NCI-H1417 treated with DMSO at 0.1 percent for 48 hours (cell line): ENCODE measurements around the gene GYG1.
"Not testable (repeated sequence)": the region's sequence is repeated elsewhere in the genome, so short reads cannot be mapped to it uniquely, and the experiment has no call there.

ENCODE experiments used
- DNase-seq: peaks from one replicate; lab custom pipeline; 2025; lab: John Stamatoyannopoulos, UW

Gene GYG1

DNA sequence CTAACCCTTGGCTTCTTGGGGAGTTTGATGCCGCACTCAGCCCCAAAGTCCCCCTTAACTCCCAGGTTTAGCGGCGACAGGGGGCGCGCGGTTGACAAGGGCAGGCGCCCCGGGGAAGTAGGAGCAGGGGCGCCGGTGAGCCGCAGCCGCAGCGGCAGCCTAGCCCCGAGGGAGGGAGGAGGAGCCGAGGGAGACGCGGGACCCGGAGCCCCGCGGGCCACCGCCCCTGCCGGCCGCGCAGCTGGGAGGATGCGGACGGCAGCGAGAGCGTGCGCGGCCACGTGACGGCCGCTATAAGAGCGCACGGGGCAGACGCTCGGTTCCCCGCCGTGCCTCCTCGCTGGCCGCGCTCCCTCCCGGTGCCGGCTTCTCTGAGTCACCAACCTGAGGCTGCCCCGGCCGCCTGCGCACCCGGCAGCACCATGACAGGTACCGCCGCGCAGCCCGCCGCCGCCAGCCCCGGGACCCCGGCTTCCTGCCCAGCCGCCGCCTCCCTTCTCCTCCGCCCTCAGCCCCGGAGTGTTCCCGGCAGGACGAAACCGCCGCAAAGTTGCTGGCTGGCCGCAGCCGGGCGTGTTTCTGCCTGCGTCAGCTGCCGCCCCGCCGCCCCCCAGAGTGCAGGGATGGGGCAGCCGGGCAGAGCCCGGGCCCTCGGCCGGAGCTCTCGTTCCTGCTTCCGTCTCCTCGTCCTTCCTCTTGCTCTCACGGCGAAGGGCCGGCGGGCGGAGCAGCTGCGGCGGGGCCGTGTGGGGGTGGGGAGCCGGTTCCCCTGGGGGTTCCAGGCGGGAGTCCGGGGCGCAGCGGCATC lies at the start of gene GYG1:
GYG1 (plus strand) TSS at position 322 of the 808 bp plus-strand sequence; CDS start at position 423, 101 bp downstream.
- DNase-seq: no peak

DNA sequence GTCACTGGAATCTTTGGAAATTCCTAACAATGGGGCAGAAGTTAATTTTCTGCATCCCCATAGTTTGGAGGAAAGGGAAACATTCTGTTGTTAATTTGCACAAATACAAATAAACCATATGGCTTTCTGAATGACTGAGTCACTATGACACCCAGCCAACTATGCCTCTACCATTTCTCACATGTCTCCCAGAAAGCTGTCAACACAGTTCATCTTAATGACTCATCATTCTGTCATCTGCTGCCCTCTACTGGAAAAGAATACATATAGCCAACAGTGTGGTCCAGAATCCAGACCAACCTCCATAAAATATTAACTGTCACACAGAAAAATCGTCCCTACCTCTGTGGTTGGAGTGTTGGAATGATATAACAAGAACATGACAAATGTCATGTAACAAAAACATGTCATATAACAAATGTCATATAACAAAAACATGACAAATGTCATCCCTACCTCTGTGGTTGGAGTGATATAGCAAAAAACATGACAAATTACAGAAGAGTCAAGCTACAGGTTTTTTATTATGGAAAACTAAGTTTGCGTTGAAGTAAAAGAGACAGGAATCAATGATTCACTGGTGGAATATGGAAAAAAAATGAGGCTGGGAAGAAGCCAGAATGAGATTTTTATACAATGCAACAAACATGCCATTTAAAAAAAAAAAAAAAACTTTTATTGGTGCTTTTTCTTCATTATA lies 47.7 kb upstream of the GYG1 start:
- peak; percentile 70 for DNase-seq

DNA sequence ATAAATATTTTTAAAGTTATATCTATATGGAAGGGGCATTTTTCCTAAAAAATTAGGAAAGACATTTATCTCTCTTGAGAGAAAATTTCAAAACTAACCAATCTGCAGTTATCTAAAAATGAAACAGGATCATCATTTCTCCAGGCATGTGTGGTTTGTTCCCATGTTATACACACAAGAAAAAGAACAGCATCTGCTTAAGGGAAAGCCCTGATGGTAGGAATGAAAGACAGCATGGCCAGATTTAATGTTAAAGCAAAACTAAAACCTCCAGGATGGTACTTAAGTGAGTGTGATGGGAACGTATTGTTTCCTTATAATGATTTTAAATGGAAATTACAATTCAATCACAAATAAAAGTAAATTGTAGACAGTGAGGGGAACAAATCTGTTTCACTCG lies 46.2 kb upstream of the GYG1 start:
- no peak for DNase-seq

DNA sequence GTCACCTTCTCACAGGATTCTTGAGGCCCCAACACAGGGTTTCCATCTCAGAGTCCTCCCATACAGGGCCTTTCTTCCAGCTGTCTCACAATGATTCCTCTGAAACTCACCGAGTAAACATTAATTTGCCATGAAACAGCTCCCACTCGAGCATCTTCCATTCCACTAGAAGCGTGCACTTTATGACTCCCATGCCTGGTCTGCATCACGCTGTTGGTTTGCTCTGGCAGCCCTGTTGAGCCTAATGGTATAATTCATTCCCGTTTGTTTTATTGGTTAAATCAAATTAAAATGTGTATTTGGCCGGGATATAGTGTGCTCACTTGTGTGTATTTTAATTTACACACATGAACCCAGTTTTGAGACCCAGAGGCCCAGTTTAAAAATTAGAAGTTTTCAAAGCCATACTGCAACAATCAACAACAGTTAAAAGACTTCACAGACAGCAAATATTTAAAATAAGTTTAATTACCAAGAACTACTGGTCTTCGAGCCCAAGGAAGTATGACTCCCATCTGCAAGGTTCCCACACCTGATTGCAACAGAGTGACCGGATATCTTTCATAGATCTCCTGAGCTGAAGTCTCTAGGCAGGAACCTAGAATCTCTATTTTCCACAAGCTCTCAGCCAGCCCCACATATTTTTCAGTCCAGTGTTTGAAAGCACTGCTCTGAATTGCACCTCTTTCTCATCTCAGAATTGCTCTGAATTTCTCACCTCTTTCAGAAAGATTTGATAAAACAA lies 42.3 kb upstream of the GYG1 start:
- no peak for DNase-seq

DNA sequence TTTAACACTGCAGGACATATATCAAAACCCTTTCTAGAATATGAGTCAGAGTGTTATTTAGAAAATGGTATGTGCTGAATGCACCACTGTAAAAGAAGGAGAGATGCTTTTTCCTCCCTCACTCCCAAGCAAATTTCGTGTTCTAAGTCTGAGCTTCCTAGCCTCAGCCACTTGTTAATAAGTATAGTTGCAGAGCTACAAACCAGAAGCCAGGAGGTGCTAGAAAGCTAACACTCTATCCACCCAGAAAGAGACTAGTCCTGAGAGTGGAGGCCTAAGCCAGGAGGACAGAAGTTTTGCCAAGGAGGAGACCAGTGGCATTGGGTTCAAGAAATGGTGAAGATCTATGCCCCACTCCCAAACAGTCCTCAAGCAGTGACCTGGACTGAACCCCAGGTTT lies 40.5 kb upstream of the GYG1 start:
- no peak for DNase-seq

DNA sequence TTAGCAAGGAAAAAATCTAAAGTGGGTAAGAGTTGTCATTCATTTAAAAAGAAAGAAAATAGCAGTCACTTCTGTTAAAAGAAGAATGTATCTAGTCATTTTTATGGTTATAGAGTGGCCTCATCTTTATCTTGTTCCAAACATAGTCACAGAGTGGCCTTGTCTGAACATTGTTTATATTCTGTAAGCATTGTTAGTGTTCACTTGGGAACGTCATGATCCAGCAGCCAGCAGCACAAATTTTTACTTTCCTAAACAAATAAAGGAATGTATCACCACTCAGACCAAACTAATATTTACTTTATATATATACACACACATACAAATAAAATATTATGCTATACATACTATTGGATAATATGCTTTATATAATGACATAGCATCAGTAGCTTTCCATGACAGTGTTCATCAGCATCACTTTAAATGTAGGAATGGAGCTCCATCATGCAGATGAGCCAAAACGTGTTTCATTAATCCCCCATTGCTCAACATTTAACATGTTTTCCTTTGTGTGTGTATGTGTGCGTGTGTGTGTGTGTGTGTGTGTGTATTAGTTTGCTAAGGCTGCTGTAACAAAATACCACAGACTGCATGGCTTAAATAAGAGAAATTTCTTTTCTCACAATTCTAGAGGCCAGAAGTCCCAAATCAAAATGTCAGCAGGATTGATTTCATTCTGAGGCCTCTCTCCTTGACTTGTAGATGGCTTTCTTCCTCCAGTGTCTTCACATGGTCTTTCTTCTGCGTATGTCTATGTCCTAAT lies 39.6 kb upstream of the GYG1 start:
- no peak for DNase-seq

DNA sequence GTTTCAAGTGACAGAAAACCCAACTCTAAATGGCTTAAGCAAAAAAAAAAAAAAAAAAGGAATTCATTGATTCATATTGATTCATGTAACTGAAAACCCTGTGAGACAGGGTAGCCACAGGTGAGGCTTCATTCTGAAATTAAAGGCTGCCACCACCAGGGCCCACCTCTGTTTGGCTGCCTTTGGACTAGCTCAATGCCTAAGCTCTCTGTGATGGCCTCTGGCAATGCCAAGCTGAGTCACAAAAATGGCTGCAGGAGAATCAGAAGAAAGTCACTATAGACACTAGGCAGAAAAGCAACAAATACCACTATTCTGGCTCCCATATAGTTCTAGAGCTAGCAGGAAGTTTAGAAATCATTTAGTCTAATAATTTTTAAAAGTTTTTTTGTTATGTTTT lies 38.2 kb upstream of the GYG1 start:
- no peak for DNase-seq

DNA sequence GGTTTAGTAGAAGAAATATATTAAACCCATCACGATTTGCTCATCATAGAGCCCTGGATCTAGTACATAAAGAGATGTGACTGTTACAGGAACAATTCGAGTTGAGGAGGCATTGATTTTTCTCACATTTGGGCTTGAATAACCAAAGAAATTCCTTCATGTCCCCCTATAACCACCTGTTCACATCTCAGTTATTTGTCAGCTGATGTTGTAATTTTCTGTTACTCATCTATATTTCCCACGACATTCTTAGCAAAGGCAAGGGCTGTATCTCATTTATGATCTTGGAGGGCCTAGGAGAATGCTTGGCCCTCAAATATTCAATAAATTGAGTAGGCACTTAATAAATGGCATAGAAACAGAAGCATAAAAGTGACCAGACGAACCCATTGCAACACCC lies 36.4 kb upstream of the GYG1 start:
- no peak for DNase-seq

DNA sequence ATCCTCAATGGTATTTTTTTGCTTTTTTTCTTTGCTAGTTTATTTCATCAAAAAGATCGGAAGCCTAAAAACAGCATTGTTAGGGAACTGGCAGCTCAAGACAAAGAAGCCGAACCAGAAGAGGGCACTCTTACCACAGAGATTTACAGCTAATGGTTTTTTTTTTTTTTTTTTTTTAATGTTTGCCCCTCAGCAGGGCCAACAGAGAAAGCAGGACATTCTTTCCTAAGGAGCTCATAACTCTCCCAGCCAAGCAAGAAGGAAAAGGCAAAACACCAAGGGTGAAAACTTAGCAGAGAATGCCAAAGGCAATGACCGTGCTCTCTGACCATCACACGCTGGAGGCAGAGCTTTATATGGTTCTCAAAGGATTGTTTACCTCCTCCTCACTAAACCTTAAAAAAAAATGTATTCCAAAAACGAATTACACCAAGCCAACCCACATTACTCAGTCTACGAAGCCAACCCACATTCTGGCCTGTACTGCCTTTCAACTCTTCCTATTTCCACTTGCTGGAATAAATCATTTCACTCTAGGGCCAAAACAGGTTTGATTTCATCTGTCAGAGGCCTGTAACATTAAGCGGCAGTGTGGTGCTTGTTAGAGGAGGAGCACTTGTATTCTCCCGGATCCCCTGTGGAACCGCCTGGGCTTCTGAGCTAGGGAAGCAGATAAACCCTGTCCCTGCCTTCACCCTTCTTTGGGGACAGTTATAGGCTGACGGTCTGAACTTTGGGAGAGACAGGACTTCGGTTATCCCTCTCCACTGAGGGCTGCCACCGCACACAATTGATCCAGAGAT lies 35.6 kb upstream of the GYG1 start:
- DNase-seq: peak; percentile 36

DNA sequence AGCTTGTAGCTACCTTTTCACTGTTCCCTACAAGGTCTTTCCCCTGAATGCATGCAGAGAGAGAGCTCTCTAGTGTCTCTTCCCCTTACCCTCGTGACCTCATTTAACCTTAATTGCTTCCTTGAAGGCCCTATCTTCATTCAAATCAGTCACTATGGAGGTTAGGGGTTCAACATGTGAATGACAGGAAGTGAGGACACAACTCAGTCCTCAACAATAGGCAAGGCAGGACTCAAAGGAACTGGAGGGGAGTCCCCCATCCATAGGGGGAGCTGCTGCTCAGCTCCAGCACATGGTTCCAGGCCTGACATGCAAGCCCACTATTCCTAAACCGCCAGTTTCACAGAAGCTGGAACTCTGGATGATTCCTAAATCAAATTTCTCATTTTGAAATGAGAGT lies 33.8 kb upstream of the GYG1 start:
- no peak for DNase-seq

DNA sequence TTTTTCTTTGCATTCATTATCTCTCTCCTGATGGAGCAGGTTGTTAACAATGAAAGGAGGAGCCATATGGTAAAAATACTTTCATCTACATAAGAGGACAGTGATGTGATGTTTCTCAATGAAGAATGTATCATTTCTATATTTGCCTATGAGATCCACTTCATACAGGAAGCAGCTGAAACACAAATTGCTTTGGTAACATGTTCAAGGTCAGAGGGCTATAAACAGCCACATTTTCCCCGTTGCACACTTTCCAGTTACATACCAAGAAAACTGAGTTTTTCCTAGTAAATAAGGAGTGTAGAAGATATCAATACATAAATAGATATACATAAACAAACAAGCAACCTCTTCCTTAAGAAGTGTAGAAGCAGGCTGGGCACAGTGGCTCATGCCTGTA lies 32.6 kb upstream of the GYG1 start:
- no peak for DNase-seq

DNA sequence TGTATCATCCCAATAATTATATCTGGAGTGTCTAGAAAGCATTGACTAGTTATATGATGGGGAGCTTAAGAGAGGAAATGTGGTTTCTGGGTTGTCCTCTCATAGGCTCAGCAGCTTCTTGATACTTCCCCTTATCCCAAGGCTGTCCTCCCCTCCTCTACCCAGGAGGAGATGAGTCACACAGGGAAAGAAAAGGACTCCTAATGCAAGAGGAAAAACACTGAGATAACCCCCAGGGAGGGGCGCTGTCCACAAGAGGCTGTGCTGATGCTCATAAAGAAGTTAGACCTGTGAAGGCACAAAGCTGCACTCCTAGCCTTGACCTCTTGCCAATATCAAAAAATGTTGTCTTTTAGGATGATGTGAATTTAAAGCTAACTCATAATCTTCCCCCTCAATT lies 28.8 kb upstream of the GYG1 start:
- DNase-seq: no peak

DNA sequence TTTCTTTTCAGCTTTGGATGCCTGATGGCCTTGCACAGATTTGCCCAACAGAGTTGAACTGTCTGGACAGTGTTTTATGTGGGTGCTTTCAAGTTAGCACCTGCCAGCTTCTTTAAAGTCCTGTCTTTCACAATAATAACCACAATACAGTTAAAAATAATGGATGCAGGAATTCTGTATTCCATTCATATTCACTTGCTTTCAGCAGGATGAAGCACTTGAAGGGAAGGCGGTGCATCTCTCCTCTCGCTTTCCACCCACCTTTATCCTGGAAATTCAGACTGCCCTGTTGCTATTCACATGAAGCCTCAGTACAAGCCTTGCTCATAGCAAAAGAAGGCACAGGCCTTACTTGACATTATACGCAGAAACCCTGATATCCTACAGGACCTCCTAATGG lies 26.5 kb upstream of the GYG1 start:
- DNase-seq: no peak

DNA sequence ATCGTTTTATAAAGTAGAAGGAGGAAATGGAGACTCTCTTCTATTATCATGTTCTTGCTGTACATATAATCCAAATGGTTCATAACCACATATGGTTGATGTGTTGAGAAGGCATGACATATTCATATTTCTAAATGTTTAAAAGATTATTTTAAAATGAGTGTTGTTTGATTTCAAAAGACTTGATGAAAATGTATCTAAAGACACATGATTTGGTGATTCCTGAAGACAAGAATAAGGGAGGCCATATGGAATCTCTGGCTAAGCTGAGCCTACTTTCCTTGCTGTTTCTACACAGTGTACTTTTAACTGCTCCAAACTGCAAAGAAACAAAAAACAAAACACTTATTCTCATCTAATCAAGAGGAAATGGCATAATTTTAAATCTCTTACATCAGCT lies 23.0 kb upstream of the GYG1 start:
- DNase-seq: no peak

DNA sequence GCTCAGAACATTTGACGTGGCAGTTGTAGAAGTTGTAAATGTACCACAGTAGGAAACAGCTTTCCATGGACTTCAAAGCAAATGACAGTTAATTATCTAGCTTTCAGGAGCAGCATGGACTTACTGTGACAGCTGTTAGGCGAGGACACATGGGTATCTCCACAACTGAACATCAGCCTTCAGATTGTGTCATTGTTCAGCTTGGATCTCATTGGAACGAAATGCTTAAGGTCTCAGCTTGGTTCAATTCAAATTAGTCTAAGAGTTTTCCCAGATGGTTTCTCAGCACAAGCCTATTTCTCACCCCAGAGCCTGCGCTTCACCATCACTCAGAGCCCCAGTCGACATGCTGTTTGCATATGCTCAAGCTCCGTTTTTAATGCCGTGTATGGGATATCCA lies 21.1 kb upstream of the GYG1 start:
- DNase-seq: no peak

DNA sequence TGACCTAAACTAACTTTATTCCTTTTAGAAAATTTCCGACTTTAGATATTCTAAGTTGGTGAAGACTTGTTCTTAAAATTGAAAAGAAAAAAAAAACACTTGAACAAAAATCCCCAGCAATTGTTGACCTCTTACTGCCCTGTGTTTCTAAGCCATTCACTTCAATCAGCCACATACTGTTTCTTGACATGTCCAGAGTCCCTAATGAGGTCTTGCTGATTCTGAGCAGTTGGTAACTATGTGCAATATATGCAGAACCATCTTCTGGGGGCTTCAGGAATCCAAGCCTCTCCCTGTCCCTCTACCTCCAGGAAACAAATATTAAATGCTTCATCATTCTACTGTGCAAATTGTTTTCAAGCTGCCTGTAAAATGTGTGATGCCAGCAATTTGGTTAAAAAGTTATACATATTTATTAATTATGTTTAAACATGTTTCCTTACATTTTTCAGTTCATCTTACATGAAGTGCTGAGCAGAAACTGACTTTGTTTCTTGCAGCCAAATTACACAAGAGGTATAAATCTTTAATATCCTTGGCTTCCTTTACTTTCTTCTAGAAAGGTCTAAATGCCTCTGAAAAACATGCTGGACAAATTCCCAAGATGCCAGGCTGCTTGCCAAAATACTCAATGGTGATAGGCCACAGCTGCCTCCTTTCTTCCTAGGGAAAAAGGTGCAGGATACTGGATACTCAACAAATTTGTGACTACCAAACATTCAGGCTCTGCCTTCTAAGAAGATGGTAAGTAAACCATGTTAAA lies 19.8 kb upstream of the GYG1 start:
- no peak for DNase-seq

DNA sequence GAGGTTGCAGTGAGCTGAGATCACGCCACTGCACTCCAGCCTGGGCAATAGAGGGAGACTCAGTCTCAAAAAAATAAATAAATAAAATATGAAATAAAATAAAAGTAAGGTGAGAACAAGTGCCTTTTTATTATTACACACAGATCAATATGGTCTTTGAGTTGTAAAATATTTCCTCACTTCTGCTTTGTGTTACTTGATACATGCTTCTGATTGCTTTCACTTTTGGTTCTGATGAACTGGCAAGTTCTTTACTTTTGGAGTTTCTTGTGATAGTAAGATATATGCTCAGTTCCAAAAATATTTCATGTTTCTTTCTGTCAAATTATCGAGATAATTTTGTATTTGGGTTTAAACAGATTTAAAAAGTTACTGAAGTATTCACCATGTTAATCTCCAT lies 16.6 kb upstream of the GYG1 start:
- no peak for DNase-seq

DNA sequence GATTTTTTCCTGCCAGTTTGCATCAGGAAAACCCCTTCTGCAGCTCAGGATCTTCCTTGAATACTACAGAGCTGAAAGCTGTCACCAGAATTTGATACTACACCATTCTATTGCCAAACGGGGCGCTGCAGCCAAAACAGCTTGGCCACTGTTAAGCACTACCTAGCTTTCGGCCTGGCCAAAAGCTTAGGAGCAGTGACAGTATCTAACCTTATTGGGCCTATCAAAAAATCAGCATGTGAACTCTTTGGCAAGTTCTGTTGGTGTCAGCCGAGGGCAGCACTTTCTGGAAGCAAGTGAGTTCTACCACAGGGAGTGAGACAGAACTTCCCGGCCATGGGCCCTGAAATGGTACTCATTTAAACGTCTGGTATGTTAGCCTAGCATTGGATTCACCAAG lies 16.1 kb upstream of the GYG1 start:
- DNase-seq: no peak

DNA sequence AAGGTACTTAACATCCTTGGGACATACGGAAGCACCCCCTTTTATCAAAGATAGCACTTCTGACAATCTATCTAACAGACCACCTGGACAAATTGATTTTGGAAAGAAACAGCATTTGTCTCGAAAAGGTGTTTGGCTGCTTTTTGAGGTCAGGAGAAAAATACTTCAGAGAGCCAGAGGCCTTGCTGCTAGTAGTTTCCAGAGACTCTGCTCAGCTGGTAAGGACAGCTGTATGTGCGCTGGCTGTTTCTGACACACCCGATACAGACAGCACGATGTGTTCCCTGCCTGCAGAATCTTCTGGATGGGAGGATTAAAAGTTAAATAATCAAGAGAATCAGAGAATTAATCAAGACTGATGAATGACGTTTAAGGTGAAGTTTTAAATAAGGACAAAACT lies 15.6 kb upstream of the GYG1 start:
- no peak for DNase-seq

DNA sequence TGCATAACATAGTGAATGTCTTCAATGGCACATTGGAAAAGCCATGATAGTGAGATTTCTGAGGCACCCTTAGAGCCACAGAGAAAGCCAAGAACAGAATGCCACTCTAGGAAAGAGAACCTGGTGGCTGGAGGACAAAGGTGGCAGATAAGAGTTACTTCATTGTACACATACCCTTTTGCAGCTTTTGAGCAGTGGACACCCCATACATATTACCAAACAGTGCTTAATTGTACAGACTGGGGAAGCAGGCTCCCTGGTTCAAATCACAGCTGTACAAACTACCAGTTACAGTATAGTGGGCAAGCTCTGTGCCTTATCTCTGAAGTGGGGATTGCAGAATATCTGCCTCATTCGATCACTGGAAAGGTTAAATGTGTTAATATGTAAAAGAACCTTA lies 10.1 kb upstream of the GYG1 start:
- no peak for DNase-seq

DNA sequence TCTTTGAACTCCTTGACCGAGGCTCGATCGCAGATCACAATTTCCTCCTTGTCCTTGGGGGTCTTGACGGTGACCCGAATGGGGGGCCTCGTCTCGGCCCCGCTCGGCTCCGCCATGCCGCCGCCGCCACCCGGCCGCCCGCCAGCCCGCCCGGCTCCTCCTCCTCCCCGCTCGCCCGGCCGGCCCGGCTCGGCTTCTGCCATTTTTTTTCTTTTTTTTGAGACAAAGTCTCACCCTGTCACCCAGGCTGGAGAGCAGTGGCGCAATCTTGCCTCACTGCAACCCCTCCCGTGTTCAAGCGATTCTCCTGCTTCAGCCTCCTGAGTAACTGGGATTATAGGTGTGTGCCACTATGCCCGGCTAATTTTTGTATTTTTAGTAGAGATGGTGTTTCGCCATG lies 3.8 kb upstream of the GYG1 start:
- DNase-seq: not testable (repeated sequence)
